AG10803 (cell line): ENCODE measurements around the gene NTPCR.
A peak's percentile ranks its signal among the peaks of the same experiment; 100 is the strongest.

Experiments
- DNase-seq: peaks from one replicate; pipeline ENCODE4 v3.0.0; 2010; ENCODE audit warnings: low read depth
- H3K4me3 ChIP-seq: 2 replicates; pipeline ENCODE4 v1.5.1; 2011; ENCODE audit warnings: mild to moderate bottlenecking, low read length, control low read depth
- TF ChIP-seq, protein P1 (sequence below): conservative IDR thresholded peaks from 2 replicates; pipeline ENCODE4 v1.5.1; 2011; ENCODE audit warnings: mild to moderate bottlenecking, low read length, control low read depth, inconsistent platforms

The NTPCR gene

GRCh38 chr1:232950197-232951176 lies at the start of gene NTPCR:
Gene NTPCR, plus strand, starts transcription at chr1:232950611. Its CDS starts 100 bp downstream, at chr1:232950711.
- TF ChIP-seq, protein P1, sequence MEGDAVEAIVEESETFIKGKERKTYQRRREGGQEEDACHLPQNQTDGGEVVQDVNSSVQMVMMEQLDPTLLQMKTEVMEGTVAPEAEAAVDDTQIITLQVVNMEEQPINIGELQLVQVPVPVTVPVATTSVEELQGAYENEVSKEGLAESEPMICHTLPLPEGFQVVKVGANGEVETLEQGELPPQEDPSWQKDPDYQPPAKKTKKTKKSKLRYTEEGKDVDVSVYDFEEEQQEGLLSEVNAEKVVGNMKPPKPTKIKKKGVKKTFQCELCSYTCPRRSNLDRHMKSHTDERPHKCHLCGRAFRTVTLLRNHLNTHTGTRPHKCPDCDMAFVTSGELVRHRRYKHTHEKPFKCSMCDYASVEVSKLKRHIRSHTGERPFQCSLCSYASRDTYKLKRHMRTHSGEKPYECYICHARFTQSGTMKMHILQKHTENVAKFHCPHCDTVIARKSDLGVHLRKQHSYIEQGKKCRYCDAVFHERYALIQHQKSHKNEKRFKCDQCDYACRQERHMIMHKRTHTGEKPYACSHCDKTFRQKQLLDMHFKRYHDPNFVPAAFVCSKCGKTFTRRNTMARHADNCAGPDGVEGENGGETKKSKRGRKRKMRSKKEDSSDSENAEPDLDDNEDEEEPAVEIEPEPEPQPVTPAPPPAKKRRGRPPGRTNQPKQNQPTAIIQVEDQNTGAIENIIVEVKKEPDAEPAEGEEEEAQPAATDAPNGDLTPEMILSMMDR = peak; percentile 29; the same call in 1 of the 2 replicates
- peak within 1 kb of the TSS; percentile 87 for H3K4me3 ChIP-seq
- peak; percentile 84 for DNase-seq

- no peak for DNase-seq
- H3K4me3 ChIP-seq = no peak overlapping the region
- TF ChIP-seq, protein P1 = no peak
Measured at GRCh38 chr1:232900818-232901217, 49.6 kb upstream of the NTPCR start.

DNA sequence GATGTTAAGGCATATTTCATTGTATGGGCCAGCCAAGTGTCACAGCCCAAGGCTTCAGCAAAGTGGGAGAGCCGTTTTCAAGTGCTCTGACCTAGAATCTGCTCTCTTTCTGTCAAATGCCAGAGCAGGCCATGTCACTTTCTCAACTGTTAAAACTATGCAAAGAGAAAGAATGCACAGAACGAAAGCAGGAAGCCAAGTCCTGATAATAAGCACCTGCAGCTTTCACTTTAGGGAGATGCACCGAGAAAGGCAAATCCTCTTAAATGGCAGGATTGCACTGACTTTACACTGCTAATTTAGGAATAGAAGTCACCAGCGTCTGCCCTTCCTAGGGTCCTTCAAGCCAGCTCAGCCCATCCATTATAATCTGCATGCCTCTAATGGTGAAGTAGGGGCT lies 49.2 kb upstream of the NTPCR start:
- no peak overlapping the region for H3K4me3 ChIP-seq
- TF ChIP-seq, protein P1 = no peak
- DNase-seq = no peak

DNA sequence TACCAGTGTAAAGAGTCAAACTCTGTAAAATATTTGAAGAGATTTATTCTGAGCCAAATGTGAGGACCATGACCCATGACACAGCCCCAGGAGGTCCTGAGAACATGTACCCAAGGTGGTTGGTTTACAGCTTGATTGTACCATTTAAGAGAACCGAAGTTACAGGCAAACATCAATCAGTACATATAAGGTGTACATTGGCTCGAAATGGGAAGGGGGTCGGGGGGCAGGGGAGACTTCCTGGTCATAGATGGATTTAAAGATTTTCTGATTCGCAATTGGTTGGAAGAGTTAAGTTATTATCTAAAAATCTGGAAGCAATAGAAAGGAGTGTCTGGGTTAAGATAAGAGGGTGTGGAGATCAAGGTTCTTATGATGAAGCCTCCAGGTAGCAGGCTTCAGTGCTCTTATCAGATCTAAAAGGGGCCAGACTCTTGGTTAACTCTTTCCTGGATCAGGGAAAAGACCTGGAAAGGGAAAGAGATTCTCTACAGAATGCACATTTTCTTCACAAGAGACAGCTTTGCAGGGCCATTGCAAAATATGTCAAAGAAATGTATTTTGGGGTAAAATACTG lies 47.5 kb upstream of the NTPCR start:
- H3K4me3 ChIP-seq = no peak overlapping the region
- TF ChIP-seq, protein P1 = no peak
- DNase-seq = no peak

DNA sequence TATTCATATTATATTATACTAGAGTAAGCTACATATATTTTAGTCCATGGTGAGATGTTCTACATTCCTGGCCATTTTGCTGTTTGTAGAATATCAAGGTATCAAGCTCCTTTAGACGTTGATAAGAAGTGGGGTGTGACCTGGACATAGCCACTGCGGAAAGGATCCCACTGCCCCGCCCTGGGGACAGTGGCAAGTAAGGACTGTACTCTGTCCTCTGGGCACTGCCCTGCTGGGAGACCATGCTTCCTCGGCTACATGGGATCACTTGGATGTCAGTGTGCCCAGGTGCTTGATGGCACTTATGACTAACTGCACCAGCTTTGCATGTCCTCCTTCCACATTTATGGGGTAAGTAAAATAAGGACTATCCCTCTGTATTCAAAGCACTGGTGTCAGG lies 46.3 kb upstream of the NTPCR start:
- H3K4me3 ChIP-seq = no peak overlapping the region
- no peak for DNase-seq
- TF ChIP-seq, protein P1 = no peak

- peak; percentile 74 for DNase-seq
- no peak overlapping the region for H3K4me3 ChIP-seq
- TF ChIP-seq, protein P1 = no peak
Measured at GRCh38 chr1:232904566-232904965, 45.8 kb upstream of the NTPCR start.
